B cell (primary cell): ENCODE measurements around the gene HHATL. TPM values are rescaled to one million over a fixed set of nuclear protein-coding genes. Genes with fewer than 3 reads are reported as not detected.

ENCODE experiments used
- ATAC-seq: fragments of 200-7000 bp; cut with Tn5 transposase; one replicate; pipeline ENCODE4 v1.10.0; 2021; ENCODE audit warnings: low read depth, mild to moderate bottlenecking, moderate number of reproducible peaks, moderate library complexity
- CTCF ChIA-PET: fragments of 350-600 bp; sonication (Branson Sonifier 250); formaldehyde crosslinking; loops from one replicate; lab custom pipeline; 2021; ENCODE audit warnings: antibody characterized with exemption, inconsistent platforms; lab: Charles Lee
- POLR2A ChIA-PET: fragments of 350-600 bp; sonication (Branson Sonifier 250); formaldehyde crosslinking; loops from one replicate; lab custom pipeline; 2021; ENCODE audit warnings: antibody characterized with exemption; lab: Charles Lee
- DNase-seq: peaks from one replicate; pipeline ENCODE4 v3.0.0; 2013
- H2AFZ ChIP-seq: 2 replicates; pipeline ENCODE4 v1.6.1; 2012; ENCODE audit warnings: mild to moderate bottlenecking, low read depth, low read length; ENCODE audit not compliant: insufficient read depth, poor library complexity, severe bottlenecking
- H3K27ac ChIP-seq, 2 donors: 1 replicate in 1 of 2; 2 replicates in 1 of 2; pipeline ENCODE4 v1.5.1; 2012 to 2013; ENCODE audit warnings: low read length in 2 of 2, mild to moderate bottlenecking in 2 of 2, moderate library complexity in 1 of 2
- H3K27me3 ChIP-seq, 4 experiments: fragments of 200-600 bp in 1 of 4; sonication (generic) in 1 of 4; replicated peaks in 1 of 4; 1 replicate in 2 of 4; 2 replicates in 2 of 4; pipeline versions ENCODE4 v1.6.1 to v1.7.0; 2013 to 2016; ENCODE audit warnings: low read length in 3 of 4, mild to moderate bottlenecking in 2 of 4, mixed read lengths in 1 of 4, moderate library complexity in 1 of 4; ENCODE audit not compliant: insufficient read depth in 4 of 4, control insufficient read depth in 3 of 4; ENCODE audit errors: control extremely low read depth in 1 of 4
- H3K36me3 ChIP-seq, 2 experiments: replicated peaks in 1 of 2; 1 replicate in 1 of 2; 2 replicates in 1 of 2; pipeline versions ENCODE4 v1.6.1 to v1.7.1; 2013; ENCODE audit warnings: low read length in 1 of 2; ENCODE audit not compliant: insufficient read depth in 2 of 2, control insufficient read depth in 1 of 2; ENCODE audit errors: control extremely low read depth in 1 of 2, extremely low read depth in 1 of 2
- H3K4me1 ChIP-seq, 2 donors: fragments of 200-600 bp in 1 of 2; sonication (generic) in 1 of 2; 1 replicate in 1 of 2; 2 replicates in 1 of 2; pipeline versions ENCODE4 v1.5.1 to v1.6.1; 2013 to 2017; ENCODE audit warnings: low read length in 2 of 2; ENCODE audit not compliant: control insufficient read depth in 2 of 2, insufficient read depth in 2 of 2
- H3K4me2 ChIP-seq: replicated peaks from 2 replicates; pipeline ENCODE3; 2012; ENCODE audit warnings: mild to moderate bottlenecking, low read depth, low read length; ENCODE audit not compliant: poor library complexity, severe bottlenecking
- H3K4me3 ChIP-seq, 5 experiments: fragments of 200-600 bp in 1 of 5; sonication (generic) in 1 of 5; 1 replicate in 3 of 5; 2 replicates in 2 of 5; pipeline versions ENCODE4 v1.5.1 to v1.7.0; 2011 to 2016; ENCODE audit warnings: low read length in 4 of 5, mild to moderate bottlenecking in 4 of 5, low read depth in 2 of 5, control low read depth in 1 of 5, moderate library complexity in 1 of 5; ENCODE audit not compliant: insufficient read depth in 1 of 5; ENCODE audit errors: control extremely low read depth in 1 of 5, extremely low read depth in 1 of 5
- H3K79me2 ChIP-seq: fragments of 200-600 bp; sonication (generic); one replicate; pipeline ENCODE4 v1.6.0; 2016; ENCODE audit warnings: low read length; ENCODE audit not compliant: control insufficient read depth, insufficient read depth
- H3K9ac ChIP-seq: fragments of 200-600 bp; sonication (generic); 2 replicates; pipeline ENCODE4 v1.6.1; 2017; ENCODE audit warnings: mild to moderate bottlenecking, low read length, moderate library complexity
- H3K9me3 ChIP-seq, 3 donors: one replicate each; pipeline versions ENCODE4 v1.6.1 to v1.7.1; 2013; ENCODE audit warnings: low read length in 2 of 3; ENCODE audit not compliant: control insufficient read depth in 2 of 3, insufficient read depth in 1 of 3; ENCODE audit errors: control extremely low read depth in 1 of 3
- H4K20me1 ChIP-seq: 2 replicates; pipeline ENCODE4 v1.6.0; 2012; ENCODE audit warnings: mild to moderate bottlenecking, low read length; ENCODE audit not compliant: insufficient read depth, control insufficient read depth, poor library complexity, severe bottlenecking
- H3K27ac Mint-ChIP-seq: one replicate; pipeline ENCODE4 v1.8.0; 2021; ENCODE audit warnings: mixed read lengths
- H3K27me3 Mint-ChIP-seq: one replicate; pipeline ENCODE4 v1.8.0; 2021; ENCODE audit warnings: mixed read lengths
- H3K4me1 Mint-ChIP-seq: one replicate; pipeline ENCODE4 v1.8.0; 2021; ENCODE audit warnings: mixed read lengths
- H3K4me3 Mint-ChIP-seq: one replicate; pipeline ENCODE4 v1.8.0; 2021; ENCODE audit warnings: mixed read lengths
- H3K9me3 Mint-ChIP-seq: one replicate; pipeline ENCODE4 v1.8.0; 2022; ENCODE audit warnings: mixed read lengths; ENCODE audit not compliant: insufficient read depth
- CTCF ChIP-seq: fragments of 200-600 bp; IDR thresholded peaks from one replicate; pipeline ENCODE4 v1.8.0; 2022; ENCODE audit warnings: antibody characterized with exemption, mild to moderate bottlenecking
- EZH2 ChIP-seq: IDR thresholded peaks from 2 replicates; pipeline ENCODE4 v1.6.1; 2012; ENCODE audit warnings: borderline replicate concordance, low read depth, mild to moderate bottlenecking, moderate library complexity, low read length; ENCODE audit not compliant: insufficient read depth, poor library complexity, severe bottlenecking
- WGBS: methylation state at CpG from one replicate; pipeline ENCODE4 v1.1.5; 2013; ENCODE audit warnings: missing lambda C conversion rate; ENCODE audit not compliant: insufficient coverage; 5-methylcytosine and 5-hydroxymethylcytosine counted together
- intact Hi-C: fragments of 100-400 bp; cut with micrococcal nuclease; formaldehyde crosslinking; loops from one replicate; pipeline ENCODE4 v1.10.0; 2022
- polyA plus RNA-seq: library from polyadenylated mRNA; depleted of rRNA; stranded (reverse); fragments of >200 nt; gene quantifications from 2 replicates; pipeline ENCODE4 v1.2.3, GENCODE V29; 2012
- total RNA-seq, 2 donors: library from RNA; stranded (reverse); fragments of 120-200 nt in 1 of 2; gene quantifications; 1 replicate in 1 of 2; 2 replicates in 1 of 2; pipeline versions ENCODE4 v1.2.3 to v1.2.4, GENCODE V29; 2013 to 2022

The HHATL gene
- total and polyA plus RNA-seq, 2 donors (not counting 1 experiment from before 2014, with no cell fraction given), result not detected

GRCh38 chr3:42649783-42650182 lies 52.8 kb downstream of the HHATL start:
- Mint-ChIP-seq H3K9me3 (no peaks in the 10 kb centered on the region), H3K4me1 (peaks cover 21% of the 10 kb centered on the region), H3K27me3 (peaks cover 7% of the 10 kb centered on the region), H3K4me3 (no peak overlapping the region), H3K27ac (no peak overlapping the region)
- H3K4me3 ChIP-seq, result no peak overlapping the region
- H3K9ac ChIP-seq, result no peak overlapping the region
- ChIA-PET CTCF (no interaction called here), POLR2A (no interaction called here)
- H3K27ac ChIP-seq, result no peak overlapping the region
- no peak for ATAC-seq
- no peak for DNase-seq
- intact Hi-C loops, result no loop called here
- H3K9me3 ChIP-seq, result peaks cover 0 to 4% (median 0%) of the 10 kb centered on the region in 3 donors
- no peak overlapping the region for H3K4me2 ChIP-seq
- TF ChIP-seq CTCF, result no peak
- TF ChIP-seq EZH2, result no peak
- no peaks in the 10 kb centered on the region for H3K79me2 ChIP-seq
- no peak overlapping the region for H2AFZ ChIP-seq
- peaks cover 23 to 26% of the 10 kb centered on the region in 2 donors for H3K4me1 ChIP-seq
- peaks cover 2 to 26% of the 10 kb centered on the region in 2 experiments for H3K36me3 ChIP-seq
- WGBS, result 94% methylated on average over 4 of the region's 4 CpGs
- peaks cover 0 to 21% (median 1%) of the 10 kb centered on the region in 4 experiments for H3K27me3 ChIP-seq
- H4K20me1 ChIP-seq, result no peaks in the 10 kb centered on the region

GRCh38 chr3:42649006-42649405 lies 53.6 kb downstream of the HHATL start:
- Mint-ChIP-seq H3K9me3 (no peaks in the 10 kb centered on the region), H3K27me3 (peaks cover 7% of the 10 kb centered on the region), H3K4me1 (peaks cover 21% of the 10 kb centered on the region), H3K27ac (no peak overlapping the region), H3K4me3 (no peak overlapping the region)
- Histone ChIP-seq H3K9ac (no peak overlapping the region), H2AFZ (no peak overlapping the region), H3K27ac (no peak overlapping the region), H3K4me1 (peaks cover 20 to 23% of the 10 kb centered on the region in 2 donors), H3K27me3 (peaks cover 0 to 21% (median 1%) of the 10 kb centered on the region in 4 experiments), H3K9me3 (peaks cover 0 to 4% (median 0%) of the 10 kb centered on the region in 3 donors), H3K36me3 (peaks cover 2 to 34% of the 10 kb centered on the region in 2 experiments), H3K4me2 (no peak overlapping the region), H3K79me2 (no peaks in the 10 kb centered on the region), H3K4me3 (no peak overlapping the region), H4K20me1 (no peaks in the 10 kb centered on the region)
- WGBS, result no CpG with 5 or more reads among the region's 2 CpGs
- no peak for DNase-seq
- ChIA-PET POLR2A (no interaction called here), CTCF (no interaction called here)
- TF ChIP-seq CTCF (no peak), EZH2 (no peak)
- no peak for ATAC-seq
- intact Hi-C loops, result no loop called here
